Peyer's patch (tissue), 4 donors: ENCODE results near the gene RAB20.

ENCODE experiments used
- POLR2A ChIP-seq, 2 donors: fragments of 450-650 bp; IDR thresholded peaks; one replicate each; pipeline ENCODE4 v1.5.1; 2017; ENCODE audit warnings: antibody characterized with exemption in 2 of 2, mild to moderate bottlenecking in 2 of 2, moderate library complexity in 2 of 2
- TF ChIP-seq, protein P1 (sequence below), 6 experiments: fragments of 450-650 bp in 4 of 6; fragments of 200-600 bp in 2 of 6; sonication (generic) in 1 of 6; IDR thresholded peaks; one replicate each; pipeline ENCODE4 v1.5.1; 2017 to 2019; ENCODE audit warnings: antibody characterized with exemption in 6 of 6, mild to moderate bottlenecking in 3 of 6, moderate library complexity in 1 of 6

DNA sequence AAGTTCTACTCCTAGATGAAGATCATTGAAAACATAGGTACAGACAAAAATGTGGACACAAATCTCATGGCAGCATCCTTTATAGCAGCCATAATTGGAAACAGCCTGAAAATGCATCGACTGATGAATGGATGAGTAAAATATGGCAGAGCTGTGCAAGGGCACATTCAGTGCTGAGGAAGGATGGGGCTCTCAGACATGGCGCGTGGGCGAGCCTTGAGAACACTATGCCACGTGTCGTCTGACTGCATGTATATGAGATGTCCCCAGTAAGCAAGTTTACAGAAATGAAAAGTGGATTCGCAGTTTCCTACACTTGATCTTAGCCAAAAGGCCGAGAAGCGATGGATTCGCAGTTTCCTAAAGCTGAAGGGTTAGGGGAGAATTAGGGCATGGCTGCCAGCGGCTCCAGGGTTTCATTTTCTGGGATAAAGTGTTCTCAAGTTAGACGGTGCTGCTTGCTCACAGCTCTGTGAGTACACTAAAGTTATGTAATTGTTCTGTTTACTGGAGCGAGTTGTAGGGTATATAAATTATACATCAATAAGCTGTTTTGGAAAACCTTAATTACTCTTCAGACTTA is 78.0 kb downstream of the RAB20 start:
- TF ChIP-seq, protein P1, sequence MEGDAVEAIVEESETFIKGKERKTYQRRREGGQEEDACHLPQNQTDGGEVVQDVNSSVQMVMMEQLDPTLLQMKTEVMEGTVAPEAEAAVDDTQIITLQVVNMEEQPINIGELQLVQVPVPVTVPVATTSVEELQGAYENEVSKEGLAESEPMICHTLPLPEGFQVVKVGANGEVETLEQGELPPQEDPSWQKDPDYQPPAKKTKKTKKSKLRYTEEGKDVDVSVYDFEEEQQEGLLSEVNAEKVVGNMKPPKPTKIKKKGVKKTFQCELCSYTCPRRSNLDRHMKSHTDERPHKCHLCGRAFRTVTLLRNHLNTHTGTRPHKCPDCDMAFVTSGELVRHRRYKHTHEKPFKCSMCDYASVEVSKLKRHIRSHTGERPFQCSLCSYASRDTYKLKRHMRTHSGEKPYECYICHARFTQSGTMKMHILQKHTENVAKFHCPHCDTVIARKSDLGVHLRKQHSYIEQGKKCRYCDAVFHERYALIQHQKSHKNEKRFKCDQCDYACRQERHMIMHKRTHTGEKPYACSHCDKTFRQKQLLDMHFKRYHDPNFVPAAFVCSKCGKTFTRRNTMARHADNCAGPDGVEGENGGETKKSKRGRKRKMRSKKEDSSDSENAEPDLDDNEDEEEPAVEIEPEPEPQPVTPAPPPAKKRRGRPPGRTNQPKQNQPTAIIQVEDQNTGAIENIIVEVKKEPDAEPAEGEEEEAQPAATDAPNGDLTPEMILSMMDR (IDR thresholded peaks at IDR 0.05) = no peak
- TF ChIP-seq POLR2A (IDR thresholded peaks at IDR 0.05) = no peak
